Stimulated activated CD8-positive, alpha-beta memory T cell treated with anti-CD3 and anti-CD28 coated beads, Interleukin-4, amount 100 ng/mL, for 24 hours (primary cell): Measurements from ENCODE around the gene TLX2.

Source experiments
- DNase-seq: peaks from one replicate; pipeline ENCODE4 v3.0.0-alpha.2; 2020; ENCODE audit warnings: low read depth

The TLX2 gene

DNA sequence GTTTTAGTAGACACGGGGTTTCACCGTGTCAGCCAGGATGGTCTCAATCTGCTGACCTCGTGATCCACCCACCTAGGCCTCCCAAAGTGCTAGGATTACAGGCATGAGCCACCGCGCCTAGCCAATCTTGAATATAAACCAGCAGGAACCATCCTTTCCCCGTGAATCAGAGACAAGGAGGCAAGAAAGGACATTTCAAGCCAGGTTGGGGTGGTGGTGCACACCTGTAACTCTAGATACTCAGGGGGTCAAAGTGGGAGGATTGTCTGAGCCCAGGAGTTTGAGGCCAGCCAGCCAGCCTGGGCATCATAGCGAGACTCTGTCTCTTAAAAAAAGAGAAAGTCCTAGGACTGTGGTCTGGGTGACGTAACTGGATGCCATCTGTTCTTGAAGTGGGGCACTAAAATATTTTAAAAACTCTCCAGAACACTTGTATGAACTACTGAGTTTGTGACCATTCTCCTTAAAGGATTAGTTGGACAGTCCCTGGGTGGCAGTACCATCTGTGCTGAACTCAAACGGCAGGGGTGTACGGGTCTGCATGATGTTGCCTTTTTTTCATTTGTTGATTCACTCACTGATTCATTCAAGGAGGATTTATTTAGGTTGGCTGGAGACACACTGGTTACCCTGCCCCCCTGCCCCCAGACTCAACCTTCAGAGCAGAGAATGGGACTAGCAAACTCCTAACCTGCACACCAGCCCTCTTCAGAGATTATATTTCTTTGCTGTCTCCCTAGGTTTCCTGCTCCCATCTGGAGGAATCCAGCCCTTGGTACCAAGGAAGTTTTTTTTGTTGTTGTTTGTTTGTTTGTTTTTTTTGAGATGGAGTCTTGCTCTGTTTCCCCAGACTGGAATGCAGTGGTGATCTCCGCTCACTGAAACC is 2.9 kb upstream of the TLX2 start:
- DNase-seq = no peak

DNA sequence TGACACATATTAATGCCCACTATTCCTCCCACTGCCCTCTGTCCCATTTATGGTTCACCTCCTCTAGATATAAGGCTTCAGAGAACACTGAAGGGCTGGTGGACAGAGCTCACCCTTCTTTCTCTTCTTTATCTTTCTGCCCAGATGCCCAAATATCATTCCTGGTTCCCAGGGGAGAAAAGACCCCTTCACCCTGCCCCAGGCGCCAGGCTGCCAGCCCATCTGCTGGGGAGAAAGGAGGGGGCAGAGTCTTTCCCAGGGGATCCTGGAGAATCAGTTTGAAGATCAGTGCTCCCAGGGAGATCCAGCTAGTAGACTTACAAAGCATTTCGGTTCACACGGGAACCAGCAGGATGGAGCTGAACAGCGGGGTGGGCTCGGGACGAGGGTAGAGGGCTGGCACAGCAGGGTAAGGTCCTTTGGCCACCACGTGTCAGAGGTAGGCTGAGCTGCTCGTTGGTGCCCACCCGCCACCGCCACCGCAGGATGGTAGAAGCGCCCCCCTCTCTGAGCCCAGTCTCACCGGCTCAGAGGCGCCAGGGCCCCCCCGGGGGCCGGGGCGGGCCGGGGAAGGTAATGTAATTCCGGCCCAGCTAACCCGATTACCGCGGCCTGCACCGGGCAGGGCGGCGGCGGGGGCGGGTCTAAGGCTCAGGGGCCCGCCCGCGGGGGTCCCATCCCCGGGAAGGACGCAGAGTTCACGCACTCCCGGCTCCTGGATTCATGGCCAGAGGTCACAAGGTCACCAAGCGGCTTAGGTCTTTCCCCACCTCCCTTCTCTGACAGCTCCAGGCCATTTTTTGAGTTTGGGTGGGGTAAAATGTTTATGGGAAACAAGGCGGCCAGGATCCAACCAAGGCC is 1.3 kb upstream of the TLX2 start:
- DNase-seq = no peak

DNA sequence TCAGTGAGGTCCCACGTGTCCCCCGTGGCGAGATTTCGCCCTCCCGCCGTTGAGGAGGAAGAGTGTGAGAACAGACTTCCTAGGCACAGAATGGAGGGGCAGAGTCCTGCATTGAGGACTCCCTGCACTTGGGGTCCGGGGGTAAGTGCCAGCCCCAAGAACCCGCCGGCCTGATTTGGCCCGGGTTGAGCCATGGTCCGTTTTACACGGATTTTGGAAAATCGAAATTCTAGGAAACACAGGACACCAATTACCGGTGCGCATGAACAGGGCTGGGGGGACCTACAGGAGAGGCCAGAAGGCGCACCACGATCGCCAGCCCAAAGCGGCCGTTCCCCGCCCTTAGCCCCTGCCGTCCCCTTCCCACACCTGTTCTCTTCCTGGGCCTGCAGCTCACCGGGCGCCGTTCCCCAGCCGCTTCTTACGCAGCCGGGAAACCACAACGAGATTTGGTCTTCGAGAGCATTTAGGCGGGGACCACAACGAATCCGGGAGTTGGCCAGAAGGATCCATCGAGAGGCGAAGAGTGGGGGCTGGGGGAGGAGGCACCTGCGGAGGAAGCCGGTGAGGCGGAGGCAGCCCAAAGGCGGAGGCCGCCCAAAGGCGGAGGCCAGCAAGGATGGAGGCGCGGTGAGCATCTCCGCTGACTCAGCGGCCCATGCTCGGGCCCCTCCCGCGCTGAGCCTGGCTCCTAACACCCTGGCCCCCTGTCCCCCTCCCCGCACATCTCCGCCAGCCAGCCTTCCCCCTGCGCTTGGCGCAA is 464 bp upstream of the TLX2 start:
- no peak for DNase-seq

- DNase-seq = no peak
Observed at GRCh38 chr2:74515271-74515980, 1.2 kb downstream of the TLX2 start.

- peak; percentile 64 for DNase-seq
Observed at GRCh38 chr2:74515981-74516633, 1.9 kb downstream of the TLX2 start.

DNA sequence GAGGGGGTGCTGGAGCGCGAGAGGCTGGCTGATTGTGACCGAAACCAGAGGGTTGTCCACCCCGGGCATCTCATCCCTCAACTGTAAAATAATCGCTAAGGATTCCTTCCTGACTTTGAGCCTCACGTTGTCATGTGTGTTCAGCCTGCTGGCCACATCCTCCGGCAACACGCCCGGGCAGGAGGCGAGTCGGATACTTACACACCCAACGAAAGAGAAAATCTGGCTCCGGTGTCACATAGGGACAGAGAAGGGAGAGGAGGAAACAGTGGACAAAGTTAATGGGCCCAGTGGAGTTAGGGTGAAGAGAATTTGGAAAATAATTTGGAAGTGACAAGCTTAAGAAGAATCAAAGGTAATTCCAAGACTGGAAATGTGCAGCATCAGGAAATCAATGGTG is 2.4 kb downstream of the TLX2 start:
- no peak for DNase-seq

DNA sequence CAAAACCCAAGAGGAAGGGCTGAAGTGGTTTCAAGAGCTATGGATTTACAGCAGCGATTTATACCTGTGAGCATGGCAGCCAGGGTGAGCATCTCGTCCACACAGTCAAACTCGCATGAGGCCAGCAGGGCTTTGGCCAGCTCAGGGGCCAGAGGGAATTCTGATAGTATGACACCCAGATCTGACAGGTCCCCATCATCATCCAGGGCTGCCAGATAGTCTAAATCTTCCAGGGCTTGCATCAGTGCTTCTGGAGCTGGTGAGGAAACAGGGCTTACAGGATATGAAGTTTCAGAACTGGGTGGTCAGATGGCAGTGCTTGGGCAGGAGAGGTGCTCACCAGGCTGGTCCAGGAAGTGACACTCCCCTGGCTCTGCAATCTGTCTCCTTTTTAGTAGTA is 8.3 kb downstream of the TLX2 start:
- no peak for DNase-seq

DNA sequence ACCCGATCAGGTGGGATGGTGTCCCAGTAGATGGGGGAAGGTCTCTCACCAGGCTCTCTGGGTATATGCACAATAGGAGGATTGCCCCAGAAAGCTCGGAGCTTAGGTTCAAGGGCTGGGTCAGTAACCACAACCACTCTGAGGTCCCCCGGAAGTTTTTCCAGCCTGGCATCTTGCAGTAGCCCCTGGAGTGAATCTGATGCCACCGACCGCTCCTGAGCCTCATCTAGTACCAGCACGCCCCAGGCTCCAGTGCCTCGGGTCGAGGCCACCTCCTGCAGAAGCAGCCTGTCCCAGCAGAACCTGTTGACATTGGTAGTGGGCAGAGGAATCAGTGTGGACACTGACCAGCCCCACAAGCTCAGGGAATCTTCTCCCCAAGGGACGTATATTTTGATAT is 9.8 kb downstream of the TLX2 start:
- no peak for DNase-seq

GRCh38 chr2:74524955-74525716 is 10.9 kb downstream of the TLX2 start:
- no peak for DNase-seq

GRCh38 chr2:74525717-74526648 is 11.7 kb downstream of the TLX2 start, which contains the start of gene DQX1:
DQX1 (minus strand) TSS chr2:74526231; CDS start chr2:74525729, 502 bp downstream.
- DNase-seq = no peak

DNA sequence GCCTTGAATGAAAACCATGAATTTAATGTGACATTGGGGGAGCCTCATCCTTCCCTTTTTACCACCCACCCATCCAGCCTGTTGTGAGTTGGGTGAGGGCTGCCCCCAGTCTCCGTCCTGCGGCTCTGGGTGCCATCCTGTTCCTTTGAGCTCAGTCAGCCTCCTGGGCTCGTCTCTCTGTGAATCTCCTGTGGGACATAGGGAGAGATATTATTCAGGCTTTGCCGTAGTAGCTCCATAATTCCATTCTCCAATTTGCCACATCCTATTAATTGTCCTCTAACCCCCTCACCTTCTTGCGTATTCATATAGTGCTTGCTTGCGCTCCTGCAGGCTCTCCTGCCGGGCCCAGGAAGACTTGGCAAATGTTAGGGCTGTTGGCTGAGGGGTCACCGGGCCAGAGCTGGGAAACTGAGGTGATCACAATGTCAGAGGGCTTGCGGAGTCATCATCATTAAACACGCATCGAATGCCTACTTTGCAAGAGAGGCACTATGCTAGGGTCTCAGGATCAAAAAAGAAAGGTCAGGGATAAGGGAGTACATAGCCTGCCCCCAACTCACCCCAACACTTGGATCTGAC is 12.5 kb downstream of the TLX2 start:
- DNase-seq = no peak

GRCh38 chr2:74527741-74528140 is 13.5 kb downstream of the TLX2 start:
- DNase-seq = no peak

DNA sequence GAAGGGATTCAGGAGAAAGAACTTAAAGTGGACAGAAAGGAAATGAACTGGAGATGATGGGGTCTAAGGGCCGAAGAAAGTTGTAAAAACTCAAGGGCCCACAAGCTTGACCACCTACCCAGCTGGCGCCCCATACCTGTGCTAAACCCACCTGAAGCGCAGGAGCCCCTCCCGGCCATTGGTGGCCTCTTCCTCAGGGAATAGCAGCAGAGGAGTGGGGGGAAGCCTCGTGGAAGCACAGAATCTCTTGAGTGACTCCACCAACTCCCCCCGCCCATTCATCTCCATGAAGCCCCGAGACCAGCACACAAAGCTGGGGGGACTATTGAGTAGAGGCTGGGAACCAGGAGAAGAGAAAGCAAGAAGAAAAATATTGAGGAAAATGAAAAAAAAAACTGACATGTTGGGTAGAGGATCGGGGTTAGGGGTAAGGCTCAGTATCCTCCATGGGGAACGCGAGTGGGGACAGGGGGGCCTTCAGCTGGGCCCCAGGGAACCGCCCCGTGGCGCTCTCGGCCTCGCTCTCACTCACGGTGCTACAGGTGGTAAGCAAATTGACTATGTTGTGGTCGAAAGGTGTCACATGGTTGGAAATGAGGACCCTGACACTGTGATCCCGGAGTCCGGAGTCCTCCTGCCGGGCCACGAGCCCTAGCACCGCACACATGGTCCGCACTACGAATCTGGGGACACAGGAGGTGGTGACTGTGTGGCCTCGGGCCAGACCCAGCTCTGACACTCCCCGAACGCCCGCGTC is 14.5 kb downstream of the TLX2 start:
- DNase-seq = no peak

DNA sequence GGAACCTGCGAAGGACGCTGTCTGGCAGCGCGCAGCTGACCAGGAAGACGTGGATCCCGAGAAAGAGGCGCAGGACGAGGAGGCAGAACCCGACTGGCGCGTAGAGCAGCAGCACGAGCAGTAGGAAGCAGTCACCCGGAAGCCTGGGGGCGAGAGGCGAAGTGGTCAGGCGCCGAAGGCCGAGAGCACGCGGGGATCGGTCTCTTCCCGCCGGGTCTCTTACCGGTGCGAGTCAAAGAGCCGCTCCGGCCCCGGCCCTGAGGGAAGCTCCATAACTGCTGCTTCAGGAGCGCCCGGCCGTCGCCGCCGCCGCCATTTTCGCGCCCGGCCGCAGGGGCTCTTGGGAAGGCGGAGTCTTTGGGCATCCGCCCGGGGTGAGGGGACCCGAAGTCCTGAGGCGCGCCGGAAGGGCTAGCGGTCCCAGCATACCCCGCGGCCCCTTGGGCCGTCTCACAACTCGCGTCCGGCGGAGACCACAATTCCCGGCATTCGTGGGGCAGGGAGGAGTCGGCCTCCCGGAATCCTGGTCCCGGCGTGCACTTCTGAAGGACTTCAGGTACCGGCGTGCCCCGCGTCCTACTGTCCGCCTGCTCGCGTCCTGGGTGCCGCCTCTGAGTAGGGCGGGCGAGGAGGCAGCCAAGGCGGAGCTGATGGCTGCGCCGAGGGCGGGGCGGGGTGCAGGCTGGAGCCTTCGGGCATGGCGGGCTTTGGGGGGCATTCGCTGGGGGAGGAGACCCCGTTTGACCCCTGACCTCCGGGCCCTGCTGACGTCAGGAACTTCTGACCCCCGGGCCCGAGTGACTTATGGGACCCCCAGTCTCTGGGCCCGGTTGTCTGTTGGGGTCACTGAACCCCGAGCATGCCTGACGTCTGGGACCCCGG is 15.3 kb downstream of the TLX2 start, which contains the start of the genes AUP1 and HTRA2:
Gene AUP1 (minus strand): TSS at position 350 of the 882 bp plus-strand sequence. CDS start 77 bp downstream, at position 273.
Gene HTRA2 (plus strand): TSS at position 577 of the 882 bp plus-strand sequence. CDS start 74 bp downstream, at position 651.
- peak; percentile 89 for DNase-seq

GRCh38 chr2:74530239-74531187 is 16.3 kb downstream of the TLX2 start:
- DNase-seq = peak; percentile 21

DNA sequence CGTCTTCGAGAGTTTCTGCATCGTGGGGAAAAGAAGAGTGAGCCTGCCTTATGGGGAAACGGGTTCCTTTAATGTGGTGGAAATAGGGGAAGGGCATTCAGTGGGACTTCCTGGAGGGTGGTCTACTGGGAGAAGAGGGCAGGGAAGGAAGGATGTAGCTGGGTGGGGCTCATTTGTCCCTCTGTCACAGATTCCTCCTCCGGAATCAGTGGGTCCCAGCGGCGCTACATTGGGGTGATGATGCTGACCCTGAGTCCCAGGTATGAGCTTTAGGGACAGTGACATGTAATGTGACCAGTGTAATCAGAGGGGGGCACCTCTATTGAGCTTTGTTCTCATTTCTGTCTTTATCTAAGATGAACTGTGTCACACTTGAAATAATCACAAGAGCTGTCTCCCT is 17.4 kb downstream of the TLX2 start:
- DNase-seq = no peak
